SK-N-SH (cell line): ENCODE measurements around the gene TRPM1. TPM values are rescaled to one million over a fixed set of nuclear protein-coding genes. Genes with fewer than 3 reads are reported as not detected.

Experiments used
- CTCF ChIA-PET: fragments of 300-600, 350-600 bp; formaldehyde crosslinking; extraction: SDS; loops from one replicate; lab custom pipeline; 2021; lab: Yijun Ruan, JAX
- POLR2A ChIA-PET: fragments of 350-600 bp; sonication (Branson Sonifier 250); formaldehyde crosslinking; extraction: SDS; loops from one replicate; lab custom pipeline; 2020; ENCODE audit warnings: antibody characterized with exemption, inconsistent platforms; lab: Yijun Ruan, JAX
- DNase-seq: peaks from one replicate; pipeline ENCODE4 v3.0.0; 2012
- H2AFZ ChIP-seq: fragments of 200-600 bp; sonication (generic); 2 replicates; pipeline ENCODE4 v1.8.1; 2016; ENCODE audit warnings: antibody characterized with exemption, mild to moderate bottlenecking, low read depth
- H3F3A ChIP-seq: fragments of 200-600 bp; sonication (generic); replicated peaks from 2 replicates; pipeline ENCODE3; 2016; ENCODE audit warnings: antibody characterized with exemption, mild to moderate bottlenecking; ENCODE audit not compliant: insufficient read depth
- H3K27ac ChIP-seq, 2 experiments: fragments of 200-500 bp in 1 of 2; fragments of 200-600 bp in 1 of 2; sonication (Bioruptor generic) in 1 of 2; sonication (generic), shearing (Covaris generic) in 1 of 2; 2 replicates each; pipeline versions ENCODE4 v1.5.1 to v1.6.1; 2014 to 2016; ENCODE audit warnings: low read depth in 2 of 2, inconsistent platforms in 1 of 2, low read length in 1 of 2, mild to moderate bottlenecking in 1 of 2, mixed read lengths in 1 of 2
- H3K27me3 ChIP-seq: fragments of 200-600 bp; sonication (generic), shearing (Covaris generic); 2 replicates; pipeline ENCODE4 v1.6.1; 2016; ENCODE audit warnings: mixed run types; ENCODE audit not compliant: insufficient read depth
- H3K36me3 ChIP-seq, 2 experiments: fragments of 200-500 bp in 1 of 2; fragments of 200-600 bp in 1 of 2; sonication (Bioruptor generic) in 1 of 2; sonication (generic) in 1 of 2; replicated peaks in 1 of 2; 2 replicates each; pipeline versions ENCODE3 to v1.5.1; 2014 to 2016; ENCODE audit warnings: low read length in 1 of 2, mild to moderate bottlenecking in 1 of 2; ENCODE audit not compliant: insufficient read depth in 2 of 2, control insufficient read depth in 1 of 2
- H3K4me1 ChIP-seq, 2 experiments: fragments of 200-500 bp in 1 of 2; fragments of 200-600 bp in 1 of 2; sonication (Bioruptor generic) in 1 of 2; sonication (generic), shearing (Covaris generic) in 1 of 2; 2 replicates each; pipeline versions ENCODE4 v1.5.1 to v1.6.1; 2014 to 2016; ENCODE audit warnings: low read depth in 1 of 2, low read length in 1 of 2, mixed run types in 1 of 2; ENCODE audit not compliant: insufficient read depth in 2 of 2, control insufficient read depth in 1 of 2
- H3K4me2 ChIP-seq: fragments of 200-600 bp; sonication (generic), shearing (Covaris generic); 2 replicates; pipeline ENCODE4 v1.6.1; 2017; ENCODE audit warnings: mixed run types
- H3K4me3 ChIP-seq, 2 experiments: fragments of 200-500 bp in 1 of 2; fragments of 200-600 bp in 1 of 2; sonication (Bioruptor generic) in 1 of 2; sonication (generic), shearing (Covaris generic) in 1 of 2; 2 replicates each; pipeline versions ENCODE4 v1.5.1 to v1.8.1; 2014 to 2016; ENCODE audit warnings: low read depth in 2 of 2, inconsistent platforms in 1 of 2, low read length in 1 of 2, mild to moderate bottlenecking in 1 of 2, mixed read lengths in 1 of 2, moderate library complexity in 1 of 2
- H3K79me2 ChIP-seq: fragments of 200-600 bp; sonication (generic); 2 replicates; pipeline ENCODE4 v1.8.1; 2017; ENCODE audit warnings: mild to moderate bottlenecking; ENCODE audit not compliant: insufficient read depth
- H3K9ac ChIP-seq: fragments of 200-600 bp; sonication (generic); 2 replicates; pipeline ENCODE4 v1.6.1; 2017; ENCODE audit warnings: mixed run types
- H3K9me2 ChIP-seq: fragments of 200-600 bp; sonication (generic); 2 replicates; pipeline ENCODE4 v1.6.1; 2017; ENCODE audit warnings: mixed run types
- H3K9me3 ChIP-seq: fragments of 200-600 bp; sonication (generic); 2 replicates; pipeline ENCODE4 v1.6.1; 2017; ENCODE audit warnings: mixed run types, mild to moderate bottlenecking, moderate library complexity
- H4K20me1 ChIP-seq: fragments of 200-600 bp; sonication (generic); 2 replicates; pipeline ENCODE4 v1.6.1; 2017; ENCODE audit warnings: mild to moderate bottlenecking, mixed run types; ENCODE audit not compliant: insufficient read depth
- CHD2 ChIP-seq: fragments of 150-350 bp; IDR thresholded peaks from 2 replicates; pipeline ENCODE4 v1.6.1; 2018; ENCODE audit warnings: low read length; ENCODE audit not compliant: partially characterized antibody
- ELF1 ChIP-seq: IDR thresholded peaks from 2 replicates; pipeline ENCODE4 v1.4.0; 2012
- EP300 ChIP-seq, 2 experiments: IDR thresholded peaks; 2 replicates each; pipeline versions ENCODE4 v1.4.0 to v1.6.1; 2012; ENCODE audit warnings: borderline replicate concordance in 1 of 2, low read depth in 1 of 2, low read length in 1 of 2
- EZH2phosphoT487 ChIP-seq: fragments of 200-600 bp; sonication (generic); IDR thresholded peaks from 2 replicates; pipeline ENCODE4 v1.6.1; 2017; ENCODE audit warnings: low read depth, mixed run types, mild to moderate bottlenecking, antibody characterized with exemption, moderate library complexity, borderline replicate concordance
- FOXM1 ChIP-seq: IDR thresholded peaks from 2 replicates; pipeline ENCODE4 v1.4.0; 2012; ENCODE audit warnings: low read depth, mild to moderate bottlenecking
- JUND ChIP-seq: IDR thresholded peaks from 2 replicates; pipeline ENCODE4 v1.4.0; 2012
- MXI1 ChIP-seq: IDR thresholded peaks from 2 replicates; pipeline ENCODE4 v1.6.1; 2012; ENCODE audit warnings: mild to moderate bottlenecking, low read depth, low read length, improper control_type of control experiment
- NFIC ChIP-seq: IDR thresholded peaks from 2 replicates; pipeline ENCODE4 v1.4.0; 2012; ENCODE audit warnings: borderline replicate concordance
- POLR2AphosphoS5 ChIP-seq: IDR thresholded peaks from 2 replicates; pipeline ENCODE4 v1.6.1; 2012; ENCODE audit warnings: low read depth, low read length
- RXRA ChIP-seq: IDR thresholded peaks from 2 replicates; pipeline ENCODE4 v1.4.0; 2012; ENCODE audit warnings: low read depth, mild to moderate bottlenecking, borderline replicate concordance
- SIN3A ChIP-seq: IDR thresholded peaks from 2 replicates; pipeline ENCODE4 v1.6.1; 2012; ENCODE audit warnings: low read depth, mild to moderate bottlenecking, low read length, moderate library complexity, borderline replicate concordance
- SMC3 ChIP-seq: IDR thresholded peaks from 2 replicates; pipeline ENCODE4 v1.6.1; 2012; ENCODE audit warnings: low read depth, low read length, improper control_type of control experiment
- TAF1 ChIP-seq: IDR thresholded peaks from 2 replicates; pipeline ENCODE4 v1.6.1; 2012; ENCODE audit warnings: low read depth, mild to moderate bottlenecking, low read length, moderate library complexity, borderline replicate concordance
- TCF12 ChIP-seq: IDR thresholded peaks from 2 replicates; pipeline ENCODE4 v1.4.0; 2012
- TEAD4 ChIP-seq: IDR thresholded peaks from 2 replicates; pipeline ENCODE4 v1.4.0; 2012; ENCODE audit warnings: mild to moderate bottlenecking, borderline replicate concordance; ENCODE audit not compliant: insufficient read depth
- YY1 ChIP-seq: IDR thresholded peaks from 2 replicates; pipeline ENCODE4 v1.4.0; 2012; ENCODE audit warnings: low read depth, mild to moderate bottlenecking
- WGBS: methylation state at CpG from one replicate; pipeline ENCODE4 v1.1.6; 2017; ENCODE audit warnings: low lambda C conversion rate; 5-methylcytosine and 5-hydroxymethylcytosine counted together
- polyA plus RNA-seq, 3 experiments: library from polyadenylated mRNA; depleted of rRNA; stranded (reverse); fragments of >200 nt; gene quantifications; 2 replicates each; pipeline ENCODE4 v1.2.3, GENCODE V29; 2012
- TF ChIP-seq, protein P1 (sequence below): fragments of 200-600 bp; sonication (generic); IDR thresholded peaks from 2 replicates; pipeline ENCODE4 v1.6.1; 2017; ENCODE audit warnings: antibody characterized with exemption, mild to moderate bottlenecking, moderate library complexity
- TF ChIP-seq, protein P2 (sequence below): IDR thresholded peaks from 2 replicates; pipeline ENCODE4 v1.4.0; 2012; ENCODE audit warnings: low read depth, borderline replicate concordance
- TF ChIP-seq, protein P3 (sequence below): fragments of 150-350 bp; IDR thresholded peaks from 2 replicates; pipeline ENCODE4 v1.6.1; 2017; ENCODE audit warnings: antibody characterized with exemption, low read length, low read depth, borderline replicate concordance
- TF ChIP-seq, protein P4 (sequence below): fragments of 150-350 bp; IDR thresholded peaks from 2 replicates; pipeline ENCODE4 v1.6.1; 2016; ENCODE audit warnings: mild to moderate bottlenecking, low read depth, low read length

TRPM1 gene
- polyA plus RNA-seq, 1 of the 3 experiments (the other 2 are of a cell fraction): not detected

- Histone ChIP-seq H3K27me3 (no peaks in the 10 kb centered on the region), H4K20me1 (no peaks in the 10 kb centered on the region), H3F3A (peaks cover 12% of the 10 kb centered on the region), H3K4me3 (no peak overlapping the region), H3K4me1 (peaks cover 7 to 15% of the 10 kb centered on the region in 2 experiments; a peak in 1 of 4 replicates), H3K27ac (peak overlapping the region in 1 of 2 experiments; percentile 80; a peak in 1 of 4 replicates), H2AFZ (peak overlapping the region; percentile 19; the same call in 1 of the 2 replicates), H3K9me3 (0 out of 2 replicates have a peak, but pooled peaks cover 3% of the 10 kb centered on the region), H3K9ac (no peak overlapping the region), H3K9me2 (no peaks in the 10 kb centered on the region), H3K79me2 (no peaks in the 10 kb centered on the region), H3K36me3 (no peaks in the 10 kb centered on the region), H3K4me2 (no peak overlapping the region)
- TF ChIP-seq CHD2 (no peak), ELF1 (no peak), TCF12 (no peak), SMC3 (no peak), TEAD4 (no peak), EP300 (IDR thresholded peaks at IDR 0.05; ENCODE audit: borderline replicate concordance in 1 of 2, low read depth in 1 of 2, low read length in 1 of 2) (no peak), RXRA (no peak), YY1 (no peak), NFIC (no peak), POLR2AphosphoS5 (no peak), TAF1 (no peak), MXI1 (no peak), SIN3A (no peak)
- TF ChIP-seq, protein P1, sequence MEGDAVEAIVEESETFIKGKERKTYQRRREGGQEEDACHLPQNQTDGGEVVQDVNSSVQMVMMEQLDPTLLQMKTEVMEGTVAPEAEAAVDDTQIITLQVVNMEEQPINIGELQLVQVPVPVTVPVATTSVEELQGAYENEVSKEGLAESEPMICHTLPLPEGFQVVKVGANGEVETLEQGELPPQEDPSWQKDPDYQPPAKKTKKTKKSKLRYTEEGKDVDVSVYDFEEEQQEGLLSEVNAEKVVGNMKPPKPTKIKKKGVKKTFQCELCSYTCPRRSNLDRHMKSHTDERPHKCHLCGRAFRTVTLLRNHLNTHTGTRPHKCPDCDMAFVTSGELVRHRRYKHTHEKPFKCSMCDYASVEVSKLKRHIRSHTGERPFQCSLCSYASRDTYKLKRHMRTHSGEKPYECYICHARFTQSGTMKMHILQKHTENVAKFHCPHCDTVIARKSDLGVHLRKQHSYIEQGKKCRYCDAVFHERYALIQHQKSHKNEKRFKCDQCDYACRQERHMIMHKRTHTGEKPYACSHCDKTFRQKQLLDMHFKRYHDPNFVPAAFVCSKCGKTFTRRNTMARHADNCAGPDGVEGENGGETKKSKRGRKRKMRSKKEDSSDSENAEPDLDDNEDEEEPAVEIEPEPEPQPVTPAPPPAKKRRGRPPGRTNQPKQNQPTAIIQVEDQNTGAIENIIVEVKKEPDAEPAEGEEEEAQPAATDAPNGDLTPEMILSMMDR: no peak
- ChIA-PET CTCF (interaction anchor here (0.9 to 7.0 kb wide), 2 partner anchors 21 to 23 kb away, joined by 3 to 38 read pairs; no protein-coding TSS in a partner anchor), POLR2A (no interaction called here)
- DNase-seq: no peak
- WGBS: 80% methylated on average over 7 of the region's 7 CpGs
These were observed 5.2 kb upstream of the TRPM1 start for GRCh38 chr15:31106495-31107300.

GRCh38 chr15:31104003-31104402 is 2.5 kb upstream of the TRPM1 start:
- H3K9me2 ChIP-seq: no peaks in the 10 kb centered on the region
- 0 out of 2 replicates have a peak, but pooled peaks cover 3% of the 10 kb centered on the region for H3K9me3 ChIP-seq
- H3F3A ChIP-seq: peaks cover 12% of the 10 kb centered on the region
- no peak overlapping the region for H3K4me3 ChIP-seq
- no peaks in the 10 kb centered on the region for H3K36me3 ChIP-seq
- H3K79me2 ChIP-seq: no peaks in the 10 kb centered on the region
- no peaks in the 10 kb centered on the region for H4K20me1 ChIP-seq
- 73% methylated on average over 5 of the region's 6 CpGs for WGBS
- TF ChIP-seq, protein P2, sequence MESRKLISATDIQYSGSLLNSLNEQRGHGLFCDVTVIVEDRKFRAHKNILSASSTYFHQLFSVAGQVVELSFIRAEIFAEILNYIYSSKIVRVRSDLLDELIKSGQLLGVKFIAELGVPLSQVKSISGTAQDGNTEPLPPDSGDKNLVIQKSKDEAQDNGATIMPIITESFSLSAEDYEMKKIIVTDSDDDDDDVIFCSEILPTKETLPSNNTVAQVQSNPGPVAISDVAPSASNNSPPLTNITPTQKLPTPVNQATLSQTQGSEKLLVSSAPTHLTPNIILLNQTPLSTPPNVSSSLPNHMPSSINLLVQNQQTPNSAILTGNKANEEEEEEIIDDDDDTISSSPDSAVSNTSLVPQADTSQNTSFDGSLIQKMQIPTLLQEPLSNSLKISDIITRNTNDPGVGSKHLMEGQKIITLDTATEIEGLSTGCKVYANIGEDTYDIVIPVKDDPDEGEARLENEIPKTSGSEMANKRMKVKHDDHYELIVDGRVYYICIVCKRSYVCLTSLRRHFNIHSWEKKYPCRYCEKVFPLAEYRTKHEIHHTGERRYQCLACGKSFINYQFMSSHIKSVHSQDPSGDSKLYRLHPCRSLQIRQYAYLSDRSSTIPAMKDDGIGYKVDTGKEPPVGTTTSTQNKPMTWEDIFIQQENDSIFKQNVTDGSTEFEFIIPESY: no peak
- no peak for TF ChIP-seq TEAD4
- no peak for TF ChIP-seq TCF12
- no peak for TF ChIP-seq FOXM1
- no peak for TF ChIP-seq POLR2AphosphoS5
- no peak for TF ChIP-seq EP300 (IDR thresholded peaks at IDR 0.05; ENCODE audit: borderline replicate concordance in 1 of 2, low read depth in 1 of 2, low read length in 1 of 2)
- TF ChIP-seq SIN3A: no peak
- TF ChIP-seq EZH2phosphoT487: no peak
- TF ChIP-seq, protein P3, sequence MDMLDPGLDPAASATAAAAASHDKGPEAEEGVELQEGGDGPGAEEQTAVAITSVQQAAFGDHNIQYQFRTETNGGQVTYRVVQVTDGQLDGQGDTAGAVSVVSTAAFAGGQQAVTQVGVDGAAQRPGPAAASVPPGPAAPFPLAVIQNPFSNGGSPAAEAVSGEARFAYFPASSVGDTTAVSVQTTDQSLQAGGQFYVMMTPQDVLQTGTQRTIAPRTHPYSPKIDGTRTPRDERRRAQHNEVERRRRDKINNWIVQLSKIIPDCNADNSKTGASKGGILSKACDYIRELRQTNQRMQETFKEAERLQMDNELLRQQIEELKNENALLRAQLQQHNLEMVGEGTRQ: no peak
- TF ChIP-seq JUND: no peak
- no peak for TF ChIP-seq TAF1
- no peak for TF ChIP-seq ELF1
- TF ChIP-seq, protein P4, sequence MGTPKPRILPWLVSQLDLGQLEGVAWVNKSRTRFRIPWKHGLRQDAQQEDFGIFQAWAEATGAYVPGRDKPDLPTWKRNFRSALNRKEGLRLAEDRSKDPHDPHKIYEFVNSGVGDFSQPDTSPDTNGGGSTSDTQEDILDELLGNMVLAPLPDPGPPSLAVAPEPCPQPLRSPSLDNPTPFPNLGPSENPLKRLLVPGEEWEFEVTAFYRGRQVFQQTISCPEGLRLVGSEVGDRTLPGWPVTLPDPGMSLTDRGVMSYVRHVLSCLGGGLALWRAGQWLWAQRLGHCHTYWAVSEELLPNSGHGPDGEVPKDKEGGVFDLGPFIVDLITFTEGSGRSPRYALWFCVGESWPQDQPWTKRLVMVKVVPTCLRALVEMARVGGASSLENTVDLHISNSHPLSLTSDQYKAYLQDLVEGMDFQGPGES: no peak
- no peaks in the 10 kb centered on the region for H3K27me3 ChIP-seq
- ChIA-PET POLR2A (no interaction called here), CTCF (interaction anchor here (7.0 kb wide), 1 partner anchor 24 kb away, joined by 38 read pairs; no protein-coding TSS in a partner anchor)
- H3K9ac ChIP-seq: no peak overlapping the region
- peaks cover 14 to 20% of the 10 kb centered on the region in 2 experiments; a peak in 1 of 4 replicates for H3K4me1 ChIP-seq
- no peak overlapping the region for H2AFZ ChIP-seq
- no peak overlapping the region for H3K4me2 ChIP-seq
- no peak for DNase-seq
- H3K27ac ChIP-seq: no peak overlapping the region; a peak in 1 of 4 replicates
